K562 (cell line): ENCODE measurements around the gene SIGMAR1. TPM values are rescaled to one million over a fixed set of nuclear protein-coding genes. Genes with fewer than 3 reads are reported as not detected.

Experiments used
- ATAC-seq: fragments of 200-7000 bp; cut with Tn5 transposase; 3 replicates; pipeline ENCODE4 v1.9.1; 2020; ENCODE audit warnings: moderate library complexity
- BruUV-seq: library from RNA; stranded (reverse); fragments of 400-500 nt; replicated peaks from 2 replicates; lab custom pipeline; 2021; lab: Mats Ljungman, UMichigan
- CTCF ChIA-PET: fragments of 300-600 bp; formaldehyde crosslinking; extraction: SDS; loops from one replicate; lab custom pipeline; 2021; ENCODE audit warnings: low intra/inter-chr PET ratio; lab: Yijun Ruan, JAX
- POLR2A ChIA-PET: fragments of 300-600, 350-650 bp; sonication (Branson Sonifier 250); formaldehyde crosslinking; extraction: SDS; loops from one replicate; lab custom pipeline; 2021; ENCODE audit warnings: antibody characterized with exemption, inconsistent platforms; lab: Yijun Ruan, JAX
- DNase-seq, 4 experiments: peaks; one replicate each; pipeline versions ENCODE4 v3.0.0 to v3.0.0-alpha.2; 2011 to 2018; ENCODE audit warnings: low spot score in 3 of 4, mixed read lengths in 3 of 4; ENCODE audit errors: extremely low read depth in 1 of 4
- FAIRE-seq: peaks from 2 replicates; lab custom pipeline; 2011; peaks lifted over from hg19 to GRCh38; lab: Jason Lieb, UNC
- H2AFZ ChIP-seq: 2 replicates; pipeline ENCODE4 v1.6.0; 2011; ENCODE audit warnings: low read depth, low read length, control low read depth, inconsistent platforms
- H3K27ac ChIP-seq: fragments of 200-600 bp; 3 replicates; pipeline ENCODE4 v1.8.0; 2011; ENCODE audit warnings: low read depth, mild to moderate bottlenecking, control low read depth, inconsistent platforms, low read length, moderate library complexity, mixed read lengths; ENCODE audit errors: extremely low read depth
- H3K27me3 ChIP-seq, 2 experiments: fragments of 300-600 bp in 1 of 2; 2 replicates in 1 of 2; 3 replicates in 1 of 2; pipeline versions ENCODE4 v1.6.0 to v1.8.0; 2011; ENCODE audit warnings: inconsistent platforms in 2 of 2, low read length in 2 of 2, mild to moderate bottlenecking in 1 of 2, mixed read lengths in 1 of 2, moderate library complexity in 1 of 2; ENCODE audit not compliant: control insufficient read depth in 2 of 2, insufficient read depth in 2 of 2
- H3K36me3 ChIP-seq: fragments of 300-600 bp; 3 replicates; pipeline ENCODE4 v1.8.0; 2011; ENCODE audit warnings: mild to moderate bottlenecking, low read length, inconsistent platforms; ENCODE audit not compliant: control insufficient read depth, insufficient read depth
- H3K4me1 ChIP-seq, 2 experiments: fragments of 200-600 bp in 1 of 2; replicated peaks in 1 of 2; 2 replicates in 1 of 2; 3 replicates in 1 of 2; pipeline versions ENCODE4 v1.5.1 to v1.8.0; 2011; ENCODE audit warnings: inconsistent platforms in 2 of 2, low read length in 2 of 2, mild to moderate bottlenecking in 1 of 2, mixed read lengths in 1 of 2, moderate library complexity in 1 of 2; ENCODE audit not compliant: control insufficient read depth in 2 of 2, insufficient read depth in 2 of 2
- H3K4me2 ChIP-seq: 2 replicates; pipeline ENCODE4 v1.6.1; 2011; ENCODE audit warnings: low read length, control low read depth, inconsistent platforms, mixed read lengths; ENCODE audit not compliant: insufficient read depth
- H3K4me3 ChIP-seq: fragments of 200-600 bp; sonication (generic), shearing (Covaris generic); 2 replicates; pipeline ENCODE4 v1.5.1; 2016; ENCODE audit warnings: control low read depth, inconsistent platforms
- H3K79me2 ChIP-seq: fragments of 200-600 bp; 3 replicates; pipeline ENCODE4 v1.8.0; 2011; ENCODE audit warnings: low read length, inconsistent platforms; ENCODE audit not compliant: control insufficient read depth, insufficient read depth
- H3K9ac ChIP-seq, 2 experiments: 2 replicates each; pipeline versions ENCODE4 v1.6.0 to v1.6.1; 2011; ENCODE audit warnings: low read depth in 2 of 2, low read length in 2 of 2, control low read depth in 1 of 2, inconsistent platforms in 1 of 2, mild to moderate bottlenecking in 1 of 2, mixed read lengths in 1 of 2; ENCODE audit not compliant: insufficient read depth in 1 of 2
- H3K9me1 ChIP-seq: one replicate; pipeline ENCODE4 v1.6.0; 2011; ENCODE audit warnings: inconsistent platforms, mild to moderate bottlenecking, low read length, moderate library complexity; ENCODE audit not compliant: control insufficient read depth, insufficient read depth
- H3K9me3 ChIP-seq: replicated peaks from 2 replicates; pipeline ENCODE4 v1.5.1; 2011; ENCODE audit warnings: low read depth, low read length, inconsistent platforms; ENCODE audit not compliant: control insufficient read depth, insufficient read depth
- H4K20me1 ChIP-seq: replicated peaks from 2 replicates; pipeline ENCODE4 v1.6.1; 2011; ENCODE audit warnings: low read length, inconsistent platforms, mixed read lengths; ENCODE audit not compliant: control insufficient read depth, insufficient read depth
- NRF1 ChIP-seq, 2 experiments: fragments of 450-650 bp; IDR thresholded peaks in 1 of 2; conservative IDR thresholded peaks in 1 of 2; 2 replicates each; pipeline ENCODE4 v1.6.1; 2014; ENCODE audit warnings: mild to moderate bottlenecking in 2 of 2
- ZNF121 ChIP-seq: sonication (generic); formaldehyde crosslinking; conservative IDR thresholded peaks from 2 replicates; pipeline ENCODE4 v1.8.0; 2022; ENCODE audit warnings: missing genetic modification reagents
- WGBS: fragments of 100-300 bp; shearing (Covaris generic); methylation state at CpG from one replicate; pipeline ENCODE4 v1.1.6; 2016; ENCODE audit warnings: low coverage, mixed read lengths; ENCODE audit not compliant: insufficient coverage; ENCODE audit errors: missing lambda C conversion rate; 5-methylcytosine and 5-hydroxymethylcytosine counted together
- in situ Hi-C: fragments of 300-500 bp; cut with MboI; formaldehyde crosslinking; loops from 4 replicates; pipeline ENCODE4 v1.15.0; 2018; ENCODE audit warnings: inconsistent platforms, mixed read lengths
- intact Hi-C: fragments of 100-400 bp; cut with micrococcal nuclease; formaldehyde crosslinking; loops from 2 replicates; pipeline ENCODE4 v1.14.2; 2022
- polyA plus RNA-seq, 8 experiments: library from polyadenylated mRNA; depleted of rRNA in 4 of 8; stranded (reverse) in 5 of 8; unstranded in 3 of 8; fragments of >200 nt; fragmentation: Nextera tagmentation in 2 of 8; fragmentation: Illumina TruSeq in 1 of 8; extraction: Ambion mirVana in 2 of 8; extraction: Trizol in 1 of 8; gene quantifications; 2 replicates each; pipeline versions ENCODE4 v1.2.1 to v1.2.3, GENCODE V29; 2011 to 2014; ENCODE audit warnings: inconsistent platforms in 1 of 8, missing spikeins in 1 of 8
- total RNA-seq, 7 experiments: library from RNA; depleted of rRNA in 6 of 7; stranded (reverse); fragments of >200 nt in 6 of 7; fragmentation: Illumina TruSeq in 2 of 7; extraction: Trizol in 2 of 7; gene quantifications; 2 replicates each; pipeline versions ENCODE4 v1.2.1 to v1.2.3, GENCODE V29; 2011 to 2021; ENCODE audit warnings: low replicate concordance in 1 of 7
- TF ChIP-seq, protein P1 (sequence below), 2 experiments: fragments of 450-650 bp; formaldehyde crosslinking in 1 of 2; IDR thresholded peaks; 2 replicates each; pipeline versions ENCODE4 v1.4.0 to v1.6.1; 2014 to 2020; ENCODE audit warnings: mild to moderate bottlenecking in 2 of 2, borderline replicate concordance in 1 of 2, low read depth in 1 of 2
- TF ChIP-seq, protein P2 (sequence below), 2 experiments: IDR thresholded peaks; 2 replicates each; pipeline ENCODE4 v1.6.1; 2011; ENCODE audit warnings: borderline replicate concordance in 1 of 2, control low read depth in 1 of 2, low read depth in 1 of 2, low read length in 1 of 2, mild to moderate bottlenecking in 1 of 2, mixed read lengths in 1 of 2, moderate library complexity in 1 of 2; ENCODE audit not compliant: insufficient read depth in 1 of 2, insufficient read length in 1 of 2, poor library complexity in 1 of 2, severe bottlenecking in 1 of 2; ENCODE audit errors: extremely low read depth in 1 of 2

SIGMAR1 gene
- total and polyA plus RNA-seq, 9 of the 15 experiments (the other 6 are each of a cell fraction or from before 2014, with no cell fraction given) = 6.9 to 80.0 (median 35.2) TPM

DNA sequence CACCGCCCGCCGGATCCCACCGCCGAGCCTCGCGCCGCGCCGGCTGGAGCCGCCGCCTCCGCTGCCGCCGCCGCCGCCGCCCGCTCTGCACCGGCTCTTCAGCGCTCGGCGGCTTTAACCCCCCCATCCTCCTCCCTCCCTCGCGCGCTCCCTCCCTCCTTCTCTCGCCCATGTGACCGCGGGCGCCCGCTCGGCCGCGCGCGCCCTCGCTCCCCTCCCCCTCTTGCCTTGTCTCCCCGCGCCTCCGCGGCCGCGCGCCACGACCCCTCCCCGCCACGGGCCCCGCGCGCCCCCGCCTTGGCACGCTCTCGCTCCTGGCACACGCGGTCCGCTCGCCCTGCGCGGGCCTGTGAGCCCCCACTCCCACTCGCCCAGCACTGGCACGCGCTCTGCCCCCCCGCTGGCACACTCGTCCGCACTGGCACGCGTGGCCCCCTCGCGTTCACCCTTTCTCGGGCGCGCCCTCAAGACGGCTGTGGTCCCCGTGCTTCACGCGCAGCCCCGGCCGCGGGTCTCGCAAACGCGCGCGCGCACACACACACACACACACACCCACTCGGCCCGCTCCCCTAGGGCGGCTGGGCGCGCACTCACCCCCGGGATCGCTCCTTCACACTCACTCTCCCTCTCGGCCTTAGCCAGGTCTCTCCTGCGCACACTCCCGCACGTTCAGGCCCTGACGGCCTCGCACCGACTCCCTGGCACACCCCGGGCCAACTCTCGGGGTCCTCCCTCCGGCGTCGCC is 47.8 kb downstream of the SIGMAR1 start, which contains the start of gene CNTFR:
Gene CNTFR (minus strand): TSS at position 89 of the 745 bp plus-strand sequence. CDS start 20,743 bp downstream, outside the sequence.
- no peak within 1 kb of the TSS for H3K9ac ChIP-seq
- H3K27me3 ChIP-seq = peaks cover 10 to 60% of the 10 kb centered on the region in 2 experiments
- no peak for FAIRE-seq
- TF ChIP-seq, protein P1, sequence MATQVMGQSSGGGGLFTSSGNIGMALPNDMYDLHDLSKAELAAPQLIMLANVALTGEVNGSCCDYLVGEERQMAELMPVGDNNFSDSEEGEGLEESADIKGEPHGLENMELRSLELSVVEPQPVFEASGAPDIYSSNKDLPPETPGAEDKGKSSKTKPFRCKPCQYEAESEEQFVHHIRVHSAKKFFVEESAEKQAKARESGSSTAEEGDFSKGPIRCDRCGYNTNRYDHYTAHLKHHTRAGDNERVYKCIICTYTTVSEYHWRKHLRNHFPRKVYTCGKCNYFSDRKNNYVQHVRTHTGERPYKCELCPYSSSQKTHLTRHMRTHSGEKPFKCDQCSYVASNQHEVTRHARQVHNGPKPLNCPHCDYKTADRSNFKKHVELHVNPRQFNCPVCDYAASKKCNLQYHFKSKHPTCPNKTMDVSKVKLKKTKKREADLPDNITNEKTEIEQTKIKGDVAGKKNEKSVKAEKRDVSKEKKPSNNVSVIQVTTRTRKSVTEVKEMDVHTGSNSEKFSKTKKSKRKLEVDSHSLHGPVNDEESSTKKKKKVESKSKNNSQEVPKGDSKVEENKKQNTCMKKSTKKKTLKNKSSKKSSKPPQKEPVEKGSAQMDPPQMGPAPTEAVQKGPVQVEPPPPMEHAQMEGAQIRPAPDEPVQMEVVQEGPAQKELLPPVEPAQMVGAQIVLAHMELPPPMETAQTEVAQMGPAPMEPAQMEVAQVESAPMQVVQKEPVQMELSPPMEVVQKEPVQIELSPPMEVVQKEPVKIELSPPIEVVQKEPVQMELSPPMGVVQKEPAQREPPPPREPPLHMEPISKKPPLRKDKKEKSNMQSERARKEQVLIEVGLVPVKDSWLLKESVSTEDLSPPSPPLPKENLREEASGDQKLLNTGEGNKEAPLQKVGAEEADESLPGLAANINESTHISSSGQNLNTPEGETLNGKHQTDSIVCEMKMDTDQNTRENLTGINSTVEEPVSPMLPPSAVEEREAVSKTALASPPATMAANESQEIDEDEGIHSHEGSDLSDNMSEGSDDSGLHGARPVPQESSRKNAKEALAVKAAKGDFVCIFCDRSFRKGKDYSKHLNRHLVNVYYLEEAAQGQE (IDR thresholded peaks at IDR 0.05; ENCODE audit: borderline replicate concordance) = 0 out of 2 replicates have a peak, but pooled peaks have one; percentile 10
- TF ChIP-seq, protein P1 (CRISPR knock-in tag; IDR thresholded peaks at IDR 0.05; ENCODE audit: low read depth) = no peak
- no peak for TF ChIP-seq ZNF121 (CRISPR knock-in tag)
- 0 out of 4 replicates have a peak, but pooled peaks of 1 of the 2 experiments have one; percentile 17 for TF ChIP-seq NRF1 (conservative IDR thresholded peaks at IDR 0.05 in 1 of 2, IDR thresholded peaks at IDR 0.05 in 1 of 2)
- TF ChIP-seq, protein P2, sequence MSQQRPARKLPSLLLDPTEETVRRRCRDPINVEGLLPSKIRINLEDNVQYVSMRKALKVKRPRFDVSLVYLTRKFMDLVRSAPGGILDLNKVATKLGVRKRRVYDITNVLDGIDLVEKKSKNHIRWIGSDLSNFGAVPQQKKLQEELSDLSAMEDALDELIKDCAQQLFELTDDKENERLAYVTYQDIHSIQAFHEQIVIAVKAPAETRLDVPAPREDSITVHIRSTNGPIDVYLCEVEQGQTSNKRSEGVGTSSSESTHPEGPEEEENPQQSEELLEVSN (IDR thresholded peaks at IDR 0.05; ENCODE audit: borderline replicate concordance in 1 of 2, extremely low read depth in 1 of 2, insufficient read depth in 1 of 2, insufficient read length in 1 of 2, low read depth in 1 of 2, low read length in 1 of 2, poor library complexity in 1 of 2, severe bottlenecking in 1 of 2) = peak in 1 of 2 experiments; percentile 1
- no peak within 1 kb of the TSS for H3K4me2 ChIP-seq
- no TSS peak for BruUV-seq
- no peak within 1 kb of the TSS for H3K4me3 ChIP-seq
- no peaks in the 10 kb centered on the region for H3K36me3 ChIP-seq
- H3K4me1 ChIP-seq = peaks cover 0 to 34% of the 10 kb centered on the region in 2 experiments; a peak in 2 of 5 replicates
- H3K79me2 ChIP-seq = no peaks in the 10 kb centered on the region
- no peak within 1 kb of the TSS for H3K27ac ChIP-seq
- POLR2A ChIA-PET = no interaction called here
- peaks cover 18% of the 10 kb centered on the region for H4K20me1 ChIP-seq
- CTCF ChIA-PET = no interaction called here
- intact Hi-C loops = loop anchor here (5.0 kb wide), 3 partner anchors 88 to 188 kb away; no protein-coding TSS in a partner anchor
- WGBS = 16% methylated on average over 23 of the region's 104 CpGs
- ATAC-seq = no peak; the same call in 2 of the 3 replicates
- in situ Hi-C loops = no loop called here
- no peaks in the 10 kb centered on the region for H3K9me1 ChIP-seq
- DNase-seq = peak; percentile 32 to 66 (median 48)
- H2AFZ ChIP-seq = no peak within 1 kb of the TSS
- H3K9me3 ChIP-seq = no peaks in the 10 kb centered on the region
